Esophagus (tissue), 2 donors: ENCODE measurements around the gene C5orf24. TPM values are rescaled to one million over a fixed set of nuclear protein-coding genes. Genes with fewer than 3 reads are reported as not detected.

ENCODE experiments used
- H3K27ac ChIP-seq, 2 donors: one replicate each; pipeline ENCODE4 v1.5.1; 2013; ENCODE audit warnings: low read depth in 2 of 2, mild to moderate bottlenecking in 2 of 2, inconsistent platforms in 1 of 2, low read length in 1 of 2, moderate library complexity in 1 of 2
- H3K27me3 ChIP-seq, 2 donors: one replicate each; pipeline ENCODE4 v1.6.1; 2013; ENCODE audit warnings: low read length in 2 of 2, control low read depth in 1 of 2, mild to moderate bottlenecking in 1 of 2; ENCODE audit not compliant: insufficient read depth in 2 of 2, control insufficient read depth in 1 of 2
- H3K36me3 ChIP-seq, 2 donors: one replicate each; pipeline ENCODE4 v1.6.1; 2013; ENCODE audit warnings: low read length in 1 of 2; ENCODE audit not compliant: control insufficient read depth in 2 of 2, insufficient read depth in 2 of 2
- H3K4me1 ChIP-seq, 2 donors: one replicate each; pipeline ENCODE4 v1.6.1; 2013; ENCODE audit warnings: low read length in 1 of 2; ENCODE audit not compliant: control insufficient read depth in 2 of 2, insufficient read depth in 2 of 2
- H3K4me3 ChIP-seq, 2 donors: one replicate each; pipeline ENCODE4 v1.5.1; 2013; ENCODE audit warnings: low read length in 2 of 2, mild to moderate bottlenecking in 2 of 2, low read depth in 1 of 2, moderate library complexity in 1 of 2
- H3K9me3 ChIP-seq, 2 donors: one replicate each; pipeline ENCODE4 v1.6.1; 2013; ENCODE audit warnings: mild to moderate bottlenecking in 2 of 2, low read depth in 1 of 2, low read length in 1 of 2, moderate library complexity in 1 of 2; ENCODE audit not compliant: control insufficient read depth in 2 of 2, insufficient read depth in 1 of 2
- WGBS, 2 donors: extraction: QIAGEN DNeasy Blood & Tissue Kit; methylation state at CpG; one replicate each; pipeline ENCODE4 v1.1.7; 2013; 5-methylcytosine and 5-hydroxymethylcytosine counted together
- polyA plus RNA-seq, 2 donors: library from polyadenylated mRNA; stranded (reverse); fragments of 200-250 nt; gene quantifications; one replicate each; pipeline ENCODE4 v1.2.3, GENCODE V29; 2013
- donor health status: healthy with polysubstance abuse.
- donor health status: Bipolar disorder and iron deficiency.

The C5orf24 gene
- 10 to 100 TPM in 1 of 2 donors, 1 to 10 TPM in 1; 9.0 to 12.3 TPM for polyA plus RNA-seq

GRCh38 chr5:134845852-134846640, at the start of gene C5orf24:
Gene C5orf24, plus strand, starts transcription at chr5:134845968. Its CDS starts 8,933 bp downstream, at chr5:134854901.
- no peaks in the 10 kb centered on the region for H3K27me3 ChIP-seq
- H3K36me3 ChIP-seq = no peaks in the 10 kb centered on the region
- peak within 1 kb of the TSS; percentile 85 to 96 for H3K4me3 ChIP-seq
- H3K27ac ChIP-seq = peak within 1 kb of the TSS; percentile 93 to 97
- H3K9me3 ChIP-seq = no peaks in the 10 kb centered on the region
- H3K4me1 ChIP-seq = peaks cover 0 to 3% of the 10 kb centered on the region in 2 donors
- WGBS, 2 donors = 0% methylated on average over 78 to 84 of the region's 84 CpGs

GRCh38 chr5:134798468-134798867, 47.3 kb upstream of the C5orf24 start:
- WGBS, 2 donors = 83 to 85% methylated on average over 5 of the region's 5 CpGs
- H3K36me3 ChIP-seq = peaks cover 0 to 7% of the 10 kb centered on the region in 2 donors
- H3K27ac ChIP-seq = no peak overlapping the region

DNA sequence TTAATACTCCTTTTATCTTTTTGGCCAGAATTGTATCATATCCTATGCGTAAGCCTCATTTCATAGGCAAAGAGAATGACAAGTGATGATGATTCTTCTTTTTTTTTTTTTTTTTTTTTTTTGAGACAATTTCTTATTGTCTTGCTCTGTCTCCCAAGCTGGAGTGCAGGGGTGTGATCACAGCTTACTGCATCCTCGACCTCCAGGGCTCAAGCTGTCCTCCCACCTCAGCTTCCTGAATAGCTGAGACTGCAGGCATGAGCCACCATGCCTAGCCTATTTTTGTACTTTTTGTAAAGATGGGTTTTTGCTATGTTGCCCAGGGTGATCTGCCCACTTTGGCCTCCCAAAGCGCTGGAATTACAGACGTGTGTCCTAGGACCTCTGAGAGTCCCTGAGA, 41.9 kb upstream of the C5orf24 start:
- Histone ChIP-seq H3K27ac (no peak overlapping the region), H3K27me3 (no peaks in the 10 kb centered on the region), H3K4me1 (no peaks in the 10 kb centered on the region), H3K36me3 (peaks cover 0 to 4% of the 10 kb centered on the region in 2 donors), H3K9me3 (no peaks in the 10 kb centered on the region), H3K4me3 (no peak overlapping the region)
- WGBS, 2 donors = 88% methylated on average over 4 of the region's 4 CpGs

More at GRCh38 chr5:134798468-134798867, 47.3 kb upstream of the C5orf24 start:
- Histone ChIP-seq H3K4me3 (no peak overlapping the region), H3K4me1 (no peaks in the 10 kb centered on the region), H3K27me3 (no peaks in the 10 kb centered on the region), H3K9me3 (no peaks in the 10 kb centered on the region)

GRCh38 chr5:134813407-134813806, 32.4 kb upstream of the C5orf24 start:
- H3K27ac ChIP-seq = no peak overlapping the region
- WGBS, 2 donors = 81 to 94% methylated on average over 2 of the region's 2 CpGs

GRCh38 chr5:134813827-134814226, 31.9 kb upstream of the C5orf24 start:
- H3K36me3 ChIP-seq = peaks cover 2 to 3% of the 10 kb centered on the region in 2 donors

More at GRCh38 chr5:134813407-134813806, 32.4 kb upstream of the C5orf24 start:
- Histone ChIP-seq H3K4me1 (no peaks in the 10 kb centered on the region), H3K27me3 (no peaks in the 10 kb centered on the region), H3K9me3 (no peaks in the 10 kb centered on the region), H3K4me3 (no peak overlapping the region), H3K36me3 (peaks cover 2 to 3% of the 10 kb centered on the region in 2 donors)

GRCh38 chr5:134817006-134817405, 28.8 kb upstream of the C5orf24 start:
- no peaks in the 10 kb centered on the region for H3K27me3 ChIP-seq
- no peaks in the 10 kb centered on the region for H3K9me3 ChIP-seq
- H3K36me3 ChIP-seq = peaks cover 2 to 13% of the 10 kb centered on the region in 2 donors
- no peak overlapping the region for H3K27ac ChIP-seq
- 84 to 93% methylated on average over 4 of the region's 4 CpGs for whole genome bisulfite sequencing, 2 donors
- H3K4me1 ChIP-seq = no peaks in the 10 kb centered on the region
- no peak overlapping the region for H3K4me3 ChIP-seq

More at GRCh38 chr5:134813827-134814226, 31.9 kb upstream of the C5orf24 start:
- H3K4me3 ChIP-seq = no peak overlapping the region
- no peaks in the 10 kb centered on the region for H3K4me1 ChIP-seq
- H3K27ac ChIP-seq = no peak overlapping the region
- H3K27me3 ChIP-seq = no peaks in the 10 kb centered on the region
- no peaks in the 10 kb centered on the region for H3K9me3 ChIP-seq

- no peak overlapping the region for H3K27ac ChIP-seq
- peaks cover 2 to 13% of the 10 kb centered on the region in 2 donors for H3K36me3 ChIP-seq
- WGBS, 2 donors = 89 to 93% methylated on average over 4 of the region's 4 CpGs
- H3K9me3 ChIP-seq = no peaks in the 10 kb centered on the region
- H3K4me3 ChIP-seq = no peak overlapping the region
- H3K4me1 ChIP-seq = no peaks in the 10 kb centered on the region
- H3K27me3 ChIP-seq = no peaks in the 10 kb centered on the region
Measured at GRCh38 chr5:134818776-134819175, 27.0 kb upstream of the C5orf24 start.

GRCh38 chr5:134819407-134819963, 26.3 kb upstream of the C5orf24 start:
- 90 to 92% methylated on average over 4 of the region's 4 CpGs for WGBS, 2 donors
- H3K4me1 ChIP-seq = no peaks in the 10 kb centered on the region
- no peaks in the 10 kb centered on the region for H3K9me3 ChIP-seq
- peaks cover 2 to 12% of the 10 kb centered on the region in 2 donors for H3K36me3 ChIP-seq
- H3K4me3 ChIP-seq = no peak overlapping the region
- H3K27me3 ChIP-seq = no peaks in the 10 kb centered on the region
- no peak overlapping the region for H3K27ac ChIP-seq

DNA sequence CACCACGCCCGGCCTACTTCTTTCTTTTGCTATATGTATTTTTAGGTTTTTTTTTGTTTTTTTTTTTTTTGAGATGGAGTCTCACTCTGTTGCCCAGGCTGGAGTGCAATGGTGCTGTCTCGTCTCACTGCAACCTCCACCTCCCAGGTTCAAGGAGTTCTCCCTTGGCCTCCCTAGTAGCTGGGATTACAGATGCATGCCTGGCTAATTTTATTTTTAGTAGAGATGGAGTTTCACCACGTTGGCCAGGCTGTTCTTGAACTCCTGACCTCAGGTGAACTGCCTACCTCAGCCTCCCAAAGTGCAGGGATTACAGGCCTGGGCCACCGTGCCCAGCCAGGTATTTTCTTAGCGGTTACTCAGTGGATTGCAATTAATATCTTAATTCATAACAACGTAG, 23.9 kb upstream of the C5orf24 start:
- Histone ChIP-seq H3K27ac (no peak overlapping the region), H3K36me3 (peaks cover 0 to 11% of the 10 kb centered on the region in 2 donors), H3K4me3 (no peak overlapping the region), H3K4me1 (no peaks in the 10 kb centered on the region), H3K9me3 (no peaks in the 10 kb centered on the region), H3K27me3 (no peaks in the 10 kb centered on the region)
- 85 to 91% methylated on average over 7 of the region's 7 CpGs for WGBS, 2 donors
